A549 (cell line): ENCODE measurements around the gene CCDC187. TPM values are rescaled to one million over a fixed set of nuclear protein-coding genes. Genes with fewer than 3 reads are reported as not detected.

ENCODE experiments used
- ATAC-seq, 2 experiments: fragments of 200-7000 bp in 1 of 2; fragments of >200 bp in 1 of 2; cut with Nextera tagmentation in 1 of 2; cut with Tn5 transposase in 1 of 2; 3 replicates each; pipeline versions ENCODE4 v1.8.0 to v1.9.1; 2018 to 2020; ENCODE audit warnings: mild to moderate bottlenecking in 1 of 2, moderate library complexity in 1 of 2
- CTCF ChIA-PET: fragments of 300-600 bp; sonication (Branson Sonifier 250); formaldehyde crosslinking; extraction: SDS; loops from one replicate; lab custom pipeline; 2021; ENCODE audit warnings: antibody characterized with exemption, inconsistent platforms; lab: Yijun Ruan, JAX
- POLR2A ChIA-PET: fragments of 350-600 bp; formaldehyde crosslinking; extraction: SDS; loops from one replicate; lab custom pipeline; 2021; ENCODE audit warnings: antibody characterized with exemption, inconsistent platforms; lab: Yijun Ruan, JAX
- DNase-seq, 2 experiments: peaks; one replicate each; pipeline versions ENCODE4 v3.0.0 to v3.0.0-alpha.2; 2011 to 2016; ENCODE audit warnings: low read depth in 1 of 2, low spot score in 1 of 2
- FAIRE-seq: peaks from 2 replicates; lab custom pipeline; 2011; peaks lifted over from hg19 to GRCh38; lab: Jason Lieb, UNC
- H3K27ac ChIP-seq, 2 experiments: fragments of >200 bp; sonication (Bioruptor Twin); formaldehyde crosslinking; 3 replicates each; pipeline ENCODE4 v1.5.1; 2016 to 2017
- H3K4me1 ChIP-seq: fragments of >200 bp; sonication (Bioruptor Twin); formaldehyde crosslinking; 3 replicates; pipeline ENCODE4 v1.6.1; 2016
- H3K4me2 ChIP-seq: fragments of >200 bp; sonication (Bioruptor Twin); formaldehyde crosslinking; 3 replicates; pipeline ENCODE4 v1.6.1; 2016
- H3K4me3 ChIP-seq: fragments of >200 bp; sonication (Bioruptor Twin); formaldehyde crosslinking; 3 replicates; pipeline ENCODE4 v1.5.1; 2016
- H3K9me3 ChIP-seq: fragments of >200 bp; sonication (Bioruptor Twin); formaldehyde crosslinking; 3 replicates; pipeline ENCODE4 v1.6.1; 2016
- CBX8 ChIP-seq: fragments of 200-600 bp; sonication (generic); IDR thresholded peaks from 2 replicates; pipeline ENCODE4 v1.6.1; 2016
- CEBPB ChIP-seq, 2 experiments: fragments of >200 bp in 1 of 2; sonication (Bioruptor Twin) in 1 of 2; formaldehyde crosslinking in 1 of 2; IDR thresholded peaks; 2 replicates each; pipeline ENCODE4 v1.6.1; 2012 to 2016
- CHD4 ChIP-seq: fragments of 200-600 bp; sonication (generic); IDR thresholded peaks from 2 replicates; pipeline ENCODE4 v1.6.1; 2016; ENCODE audit warnings: antibody characterized with exemption, mild to moderate bottlenecking, borderline replicate concordance
- EHF ChIP-seq: fragments of 250-450 bp; sonication (Bioruptor Pico); IDR thresholded peaks from 2 replicates; pipeline ENCODE4 v1.5.0; 2020; ENCODE audit warnings: mild to moderate bottlenecking
- EHMT2 ChIP-seq: fragments of 200-600 bp; sonication (generic); IDR thresholded peaks from 2 replicates; pipeline ENCODE4 v1.6.1; 2016; ENCODE audit warnings: antibody characterized with exemption, low read depth, mild to moderate bottlenecking, moderate library complexity
- EP300 ChIP-seq, 2 experiments: fragments of >200 bp; sonication (Bioruptor Twin); formaldehyde crosslinking; IDR thresholded peaks; 2 replicates in 1 of 2; 3 replicates in 1 of 2; pipeline ENCODE4 v1.6.1; 2016 to 2017
- ESRRA ChIP-seq: fragments of 150-350 bp; IDR thresholded peaks from 2 replicates; pipeline ENCODE4 v1.6.1; 2014; ENCODE audit warnings: mild to moderate bottlenecking, low read length, borderline replicate concordance
- HDAC2 ChIP-seq: fragments of 200-600 bp; sonication (generic); IDR thresholded peaks from 2 replicates; pipeline ENCODE4 v1.6.1; 2016
- HEYL ChIP-seq: fragments of 250-450 bp; sonication (Bioruptor Pico); IDR thresholded peaks from 2 replicates; pipeline ENCODE4 v1.8.0; 2021; ENCODE audit warnings: mild to moderate bottlenecking, moderate library complexity
- JUN ChIP-seq, 2 experiments: fragments of >200 bp; sonication (Bioruptor Twin); formaldehyde crosslinking; IDR thresholded peaks; 2 replicates in 1 of 2; 3 replicates in 1 of 2; pipeline ENCODE4 v1.6.1; 2016 to 2017
- KDM5A ChIP-seq: fragments of 200-600 bp; sonication (generic); IDR thresholded peaks from 2 replicates; pipeline ENCODE4 v1.6.1; 2016; ENCODE audit warnings: antibody characterized with exemption, mild to moderate bottlenecking
- MAZ ChIP-seq: fragments of 150-350 bp; IDR thresholded peaks from 2 replicates; pipeline ENCODE4 v1.6.1; 2014; ENCODE audit warnings: antibody characterized with exemption, low read depth, low read length, borderline replicate concordance
- MYC ChIP-seq: IDR thresholded peaks from 2 replicates; pipeline ENCODE4 v1.6.1; 2012; ENCODE audit warnings: mild to moderate bottlenecking, inconsistent platforms, low read length, improper control_type of control experiment, borderline replicate concordance
- PHF8 ChIP-seq: fragments of 200-600 bp; sonication (generic); IDR thresholded peaks from 2 replicates; pipeline ENCODE4 v1.6.1; 2016; ENCODE audit warnings: low read depth, mild to moderate bottlenecking, antibody characterized with exemption, moderate library complexity, borderline replicate concordance
- RAD21 ChIP-seq, 2 experiments: fragments of >200 bp in 1 of 2; sonication (Bioruptor Twin) in 1 of 2; formaldehyde crosslinking in 1 of 2; IDR thresholded peaks in 1 of 2; conservative IDR thresholded peaks in 1 of 2; 2 replicates in 1 of 2; 3 replicates in 1 of 2; pipeline ENCODE4 v1.6.1; 2012 to 2018; ENCODE audit warnings: inconsistent platforms in 1 of 2
- RARB ChIP-seq: fragments of 250-450 bp; sonication (Bioruptor Pico); IDR thresholded peaks from 2 replicates; pipeline ENCODE4 v1.8.0; 2021; ENCODE audit warnings: mild to moderate bottlenecking, moderate library complexity
- RFX5 ChIP-seq: fragments of 450-650 bp; IDR thresholded peaks from 2 replicates; pipeline ENCODE4 v1.7.1; 2014; ENCODE audit warnings: antibody characterized with exemption, mild to moderate bottlenecking, moderate library complexity
- RNF2 ChIP-seq: fragments of 200-600 bp; sonication (generic); IDR thresholded peaks from 2 replicates; pipeline ENCODE4 v1.6.1; 2016; ENCODE audit warnings: low read depth, mild to moderate bottlenecking, antibody characterized with exemption, moderate library complexity, borderline replicate concordance
- TP53 ChIP-seq: fragments of 250-450 bp; sonication (Bioruptor Pico); IDR thresholded peaks from 2 replicates; pipeline ENCODE4 v1.5.0; 2021; ENCODE audit warnings: mild to moderate bottlenecking, moderate library complexity
- ZC3H11A ChIP-seq: fragments of 450-650 bp; IDR thresholded peaks from 2 replicates; pipeline ENCODE4 v1.6.1; 2014; ENCODE audit warnings: antibody characterized with exemption, mild to moderate bottlenecking
- ZFP36 ChIP-seq: fragments of 450-650 bp; IDR thresholded peaks from 2 replicates; pipeline ENCODE4 v1.6.1; 2014; ENCODE audit warnings: borderline replicate concordance; ENCODE audit not compliant: partially characterized antibody
- ZNF302 ChIP-seq: fragments of 250-450 bp; sonication (Bioruptor Pico); IDR thresholded peaks from 2 replicates; pipeline ENCODE4 v1.9.0; 2021; ENCODE audit warnings: inconsistent platforms, mild to moderate bottlenecking, moderate library complexity
- WGBS: methylation state at CpG from one replicate; pipeline ENCODE4 v1.1.6; 2017; ENCODE audit errors: missing lambda C conversion rate; 5-methylcytosine and 5-hydroxymethylcytosine counted together
- polyA plus RNA-seq, 4 experiments: library from polyadenylated mRNA; depleted of rRNA in 3 of 4; stranded (reverse); fragments of >200 nt; fragmentation: RNase III in 1 of 4; extraction: RNeasy Plus Mini Kit Qiagen cat#74134 plus additional on column Dnase treatment in 1 of 4; gene quantifications; 2 replicates in 3 of 4; 3 replicates in 1 of 4; pipeline ENCODE4 v1.2.3, GENCODE V29; 2011 to 2017
- TF ChIP-seq, protein P1 (sequence below): fragments of 450-650 bp; IDR thresholded peaks from 2 replicates; pipeline ENCODE4 v1.6.1; 2014; ENCODE audit warnings: antibody characterized with exemption
- TF ChIP-seq, protein P2 (sequence below): IDR thresholded peaks from 2 replicates; pipeline ENCODE4 v1.6.1; 2012; ENCODE audit warnings: low read depth, borderline replicate concordance
- TF ChIP-seq, protein P3 (sequence below): fragments of >200 bp; sonication (Bioruptor Twin); formaldehyde crosslinking; IDR thresholded peaks from 2 replicates; pipeline ENCODE4 v1.6.1; 2016
- TF ChIP-seq, protein P4 (sequence below): fragments of 150-350 bp; IDR thresholded peaks from 2 replicates; pipeline ENCODE4 v1.6.1; 2014; ENCODE audit warnings: low read depth, mild to moderate bottlenecking, low read length
- TF ChIP-seq, protein P5 (sequence below): fragments of 250-450 bp; sonication (Bioruptor Pico); IDR thresholded peaks from 2 replicates; pipeline ENCODE4 v1.5.0; 2021; ENCODE audit warnings: mild to moderate bottlenecking, moderate library complexity, borderline replicate concordance

Gene CCDC187
- polyA plus RNA-seq, 2 of the 4 experiments (the other 2 are of a cell fraction), result under 0.01 TPM; not detected in 1

DNA sequence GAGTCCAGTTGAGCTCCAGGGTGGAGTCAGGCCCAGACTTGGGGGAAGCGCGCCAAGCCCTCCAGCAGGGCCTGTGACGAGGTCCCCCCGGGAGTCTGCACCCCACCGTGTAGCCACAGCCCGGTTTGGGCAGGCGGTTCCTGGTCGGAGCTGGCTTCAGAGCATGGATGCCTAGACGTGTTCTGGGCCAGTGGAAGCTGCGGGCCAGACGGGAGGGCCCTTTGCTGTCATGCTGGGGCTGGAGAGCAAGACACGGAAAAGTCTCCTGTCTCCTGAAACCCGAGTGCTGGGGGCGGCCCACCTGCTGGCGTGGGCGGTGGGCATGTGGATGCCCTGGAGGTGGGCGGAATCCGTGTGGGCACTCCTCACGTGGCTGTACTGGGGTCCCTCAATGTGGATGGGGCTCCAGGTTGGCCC is 25.3 kb upstream of the CCDC187 start:
- TF ChIP-seq ZNF302 (CRISPR knock-in tag) (no peak), HDAC2 (no peak), ESRRA (no peak), EP300 (IDR thresholded peaks at IDR 0.05) (no peak), RFX5 (no peak), CHD4 (no peak), ZC3H11A (no peak), EHMT2 (no peak), PHF8 (no peak), HEYL (no peak), RNF2 (no peak), TP53 (CRISPR knock-in tag) (no peak), ZFP36 (no peak), CBX8 (no peak), KDM5A (no peak)
- TF ChIP-seq, protein P1, sequence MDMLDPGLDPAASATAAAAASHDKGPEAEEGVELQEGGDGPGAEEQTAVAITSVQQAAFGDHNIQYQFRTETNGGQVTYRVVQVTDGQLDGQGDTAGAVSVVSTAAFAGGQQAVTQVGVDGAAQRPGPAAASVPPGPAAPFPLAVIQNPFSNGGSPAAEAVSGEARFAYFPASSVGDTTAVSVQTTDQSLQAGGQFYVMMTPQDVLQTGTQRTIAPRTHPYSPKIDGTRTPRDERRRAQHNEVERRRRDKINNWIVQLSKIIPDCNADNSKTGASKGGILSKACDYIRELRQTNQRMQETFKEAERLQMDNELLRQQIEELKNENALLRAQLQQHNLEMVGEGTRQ, result no peak
- TF ChIP-seq, protein P2, sequence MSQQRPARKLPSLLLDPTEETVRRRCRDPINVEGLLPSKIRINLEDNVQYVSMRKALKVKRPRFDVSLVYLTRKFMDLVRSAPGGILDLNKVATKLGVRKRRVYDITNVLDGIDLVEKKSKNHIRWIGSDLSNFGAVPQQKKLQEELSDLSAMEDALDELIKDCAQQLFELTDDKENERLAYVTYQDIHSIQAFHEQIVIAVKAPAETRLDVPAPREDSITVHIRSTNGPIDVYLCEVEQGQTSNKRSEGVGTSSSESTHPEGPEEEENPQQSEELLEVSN, result no peak
- TF ChIP-seq, protein P3, sequence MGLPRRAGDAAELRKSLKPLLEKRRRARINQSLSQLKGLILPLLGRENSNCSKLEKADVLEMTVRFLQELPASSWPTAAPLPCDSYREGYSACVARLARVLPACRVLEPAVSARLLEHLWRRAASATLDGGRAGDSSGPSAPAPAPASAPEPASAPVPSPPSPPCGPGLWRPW, result no peak
- TF ChIP-seq, all 56 proteins: peak for 0
- CTCF ChIA-PET, result interaction anchor here (1.5 to 2.5 kb wide), 5 partner anchors 9 to 160 kb away, joined by 3 to 18 read pairs (median 7); no protein-coding TSS in a partner anchor
- Histone ChIP-seq H3K9me3 (no peaks in the 10 kb centered on the region), H3K27ac (no peak overlapping the region), H3K4me3 (no peak overlapping the region), H3K4me2 (peak overlapping the region; percentile 82; the same call in 2 of the 3 replicates), H3K4me1 (peaks cover 18% of the 10 kb centered on the region)
- ATAC-seq, result no peak
- DNase-seq, result no peak
- FAIRE-seq, result no peak
- POLR2A ChIA-PET, result no interaction called here
- 93% methylated on average over 15 of the region's 19 CpGs for WGBS

DNA sequence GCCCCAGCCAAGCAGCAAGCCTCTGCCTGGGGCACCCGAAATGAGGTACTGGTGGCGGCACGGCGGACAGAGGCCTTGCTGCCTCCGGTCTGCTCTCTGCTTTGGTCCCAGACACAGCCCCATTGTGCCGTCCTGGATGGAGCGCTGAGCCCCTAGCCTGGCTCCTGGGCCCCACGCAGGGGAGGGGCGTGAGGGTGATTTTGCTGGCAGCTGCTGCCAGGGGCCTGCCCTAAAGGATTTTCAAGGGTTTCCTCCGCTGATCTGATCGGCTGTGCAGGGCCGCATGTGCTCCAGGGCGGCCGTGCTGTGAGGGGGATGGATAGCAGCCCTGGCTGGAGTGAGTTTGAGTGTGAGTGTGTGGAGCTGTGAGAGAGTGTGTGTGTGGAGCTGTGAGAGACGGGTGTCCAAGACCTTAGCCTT is 24.7 kb upstream of the CCDC187 start:
- no peak for TF ChIP-seq ESRRA
- Histone ChIP-seq H3K4me3 (peak overlapping the region; percentile 89; the same call in 1 of the 3 replicates), H3K27ac (peak overlapping the region in 1 of 2 experiments; percentile 89; a peak in 3 of 6 replicates), H3K4me1 (peaks cover 18% of the 10 kb centered on the region), H3K4me2 (peak overlapping the region; percentile 82), H3K9me3 (no peaks in the 10 kb centered on the region)
- 90% methylated on average over 6 of the region's 15 CpGs for WGBS
- ATAC-seq (peak in 1 of 2 experiments; percentile 18; a peak in 3 of 6 replicates), FAIRE-seq (no peak), DNase-seq (no peak)
- CTCF ChIA-PET, result interaction anchor here (1.1 to 2.0 kb wide), 6 partner anchors 9 to 160 kb away, joined by 3 to 12 read pairs (median 6); partner anchors contain the start of gene DNLZ
- POLR2A ChIA-PET, result no interaction called here

DNA sequence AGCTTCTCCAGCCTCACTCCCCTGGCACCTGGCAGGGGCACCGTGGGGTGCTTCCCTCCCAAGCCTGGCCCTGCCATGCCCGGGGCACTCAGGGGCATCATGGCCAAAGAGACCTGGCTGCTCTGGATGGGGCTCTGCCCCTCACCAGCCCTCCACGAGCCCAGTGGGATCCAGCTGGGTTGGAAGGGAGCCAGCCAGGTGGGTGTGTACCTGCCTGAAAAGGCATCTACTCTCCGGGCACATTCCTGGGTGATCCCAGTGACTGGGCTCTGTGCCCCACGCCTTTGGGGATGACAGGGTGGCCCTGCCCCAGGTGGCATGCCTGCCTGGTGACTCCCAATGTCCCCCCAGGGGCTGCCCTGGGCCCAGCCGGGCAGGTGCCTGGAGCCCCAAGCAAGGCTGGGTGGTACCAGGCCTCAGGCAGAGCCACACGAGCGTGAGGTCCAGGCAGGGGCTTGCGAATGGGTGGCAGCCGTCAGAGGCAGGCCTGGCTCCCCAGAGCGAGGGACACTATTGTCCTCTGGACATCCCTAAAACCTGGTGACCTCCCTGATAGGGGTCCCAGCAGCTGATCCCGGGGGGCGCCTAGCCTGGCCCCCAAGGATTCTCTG is 24.2 kb upstream of the CCDC187 start:
- H3K27ac ChIP-seq, result peak overlapping the region; percentile 86 to 89
- H3K4me1 ChIP-seq, result peaks cover 18% of the 10 kb centered on the region
- no peak for TF ChIP-seq MAZ
- TF ChIP-seq, protein P4, sequence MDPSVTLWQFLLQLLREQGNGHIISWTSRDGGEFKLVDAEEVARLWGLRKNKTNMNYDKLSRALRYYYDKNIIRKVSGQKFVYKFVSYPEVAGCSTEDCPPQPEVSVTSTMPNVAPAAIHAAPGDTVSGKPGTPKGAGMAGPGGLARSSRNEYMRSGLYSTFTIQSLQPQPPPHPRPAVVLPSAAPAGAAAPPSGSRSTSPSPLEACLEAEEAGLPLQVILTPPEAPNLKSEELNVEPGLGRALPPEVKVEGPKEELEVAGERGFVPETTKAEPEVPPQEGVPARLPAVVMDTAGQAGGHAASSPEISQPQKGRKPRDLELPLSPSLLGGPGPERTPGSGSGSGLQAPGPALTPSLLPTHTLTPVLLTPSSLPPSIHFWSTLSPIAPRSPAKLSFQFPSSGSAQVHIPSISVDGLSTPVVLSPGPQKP, result no peak
- no peak for TF ChIP-seq RFX5
- TF ChIP-seq CEBPB (IDR thresholded peaks at IDR 0.05), result no peak
- TF ChIP-seq RARB, result no peak
- TF ChIP-seq, protein P5, sequence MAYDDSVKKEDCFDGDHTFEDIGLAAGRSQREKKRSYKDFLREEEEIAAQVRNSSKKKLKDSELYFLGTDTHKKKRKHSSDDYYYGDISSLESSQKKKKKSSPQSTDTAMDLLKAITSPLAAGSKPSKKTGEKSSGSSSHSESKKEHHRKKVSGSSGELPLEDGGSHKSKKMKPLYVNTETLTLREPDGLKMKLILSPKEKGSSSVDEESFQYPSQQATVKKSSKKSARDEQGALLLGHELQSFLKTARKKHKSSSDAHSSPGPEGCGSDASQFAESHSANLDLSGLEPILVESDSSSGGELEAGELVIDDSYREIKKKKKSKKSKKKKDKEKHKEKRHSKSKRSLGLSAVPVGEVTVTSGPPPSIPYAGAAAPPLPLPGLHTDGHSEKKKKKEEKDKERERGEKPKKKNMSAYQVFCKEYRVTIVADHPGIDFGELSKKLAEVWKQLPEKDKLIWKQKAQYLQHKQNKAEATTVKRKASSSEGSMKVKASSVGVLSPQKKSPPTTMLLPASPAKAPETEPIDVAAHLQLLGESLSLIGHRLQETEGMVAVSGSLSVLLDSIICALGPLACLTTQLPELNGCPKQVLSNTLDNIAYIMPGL (CRISPR knock-in tag), result no peak
- no peak for TF ChIP-seq EHF (CRISPR knock-in tag)
- TF ChIP-seq CHD4, result no peak
- TF ChIP-seq JUN (IDR thresholded peaks at IDR 0.05), result no peak
- no peak for TF ChIP-seq RAD21 (conservative IDR thresholded peaks at IDR 0.05 in 1 of 2, IDR thresholded peaks at IDR 0.05 in 1 of 2)
- no peak for TF ChIP-seq MYC

More for the DNA sequence above, 24.2 kb upstream of the CCDC187 start:
- no peaks in the 10 kb centered on the region for H3K9me3 ChIP-seq
- H3K4me3 ChIP-seq, result peak overlapping the region; percentile 89
- ATAC-seq (peak in 1 of 2 experiments; percentile 32; a peak in 3 of 6 replicates), DNase-seq (no peak), FAIRE-seq (no peak)
- 67% methylated on average over 10 of the region's 13 CpGs for WGBS
- ChIA-PET CTCF (interaction anchor here (1.1 to 2.0 kb wide), 7 partner anchors 10 to 161 kb away, joined by 3 to 12 read pairs (median 5); partner anchors contain the start of gene DNLZ), POLR2A (no interaction called here)
- peak overlapping the region; percentile 82 for H3K4me2 ChIP-seq
